RWPE2 (cell line): ENCODE data around the gene MFN1.

Experiments
- ATAC-seq: fragments of 200-7000 bp; cut with Tn5 transposase; 3 replicates; pipeline ENCODE4 v1.9.1; 2021; ENCODE audit warnings: low read depth
- DNase-seq: peaks from one replicate; pipeline ENCODE4 v3.0.0-alpha.2; 2020; ENCODE audit warnings: low spot score
- H3K27ac ChIP-seq: fragments of 450-650 bp; 2 replicates; pipeline ENCODE4 v1.5.1; 2017; ENCODE audit warnings: mild to moderate bottlenecking; ENCODE audit not compliant: poor library complexity, severe bottlenecking
- H3K27me3 ChIP-seq: fragments of 250-450 bp; sonication (Bioruptor Pico); 2 replicates; pipeline ENCODE4 v1.5.1; 2021; ENCODE audit warnings: mild to moderate bottlenecking, moderate library complexity; ENCODE audit not compliant: insufficient read depth, poor library complexity, severe bottlenecking
- H3K36me3 ChIP-seq: fragments of 250-450 bp; sonication (Bioruptor Pico); 2 replicates; pipeline ENCODE4 v1.5.1; 2020; ENCODE audit warnings: low read depth, mild to moderate bottlenecking, moderate library complexity
- H3K4me1 ChIP-seq: fragments of 250-450 bp; sonication (Bioruptor Pico); 2 replicates; pipeline ENCODE4 v1.5.1; 2021; ENCODE audit warnings: mild to moderate bottlenecking, moderate library complexity; ENCODE audit not compliant: insufficient read depth, poor library complexity, severe bottlenecking
- H3K4me3 ChIP-seq: fragments of 250-450 bp; sonication (Bioruptor Pico); 2 replicates; pipeline ENCODE4 v1.5.1; 2021; ENCODE audit warnings: mild to moderate bottlenecking, moderate library complexity; ENCODE audit not compliant: severe bottlenecking
- H3K9me3 ChIP-seq: fragments of 250-450 bp; sonication (Bioruptor Pico); 2 replicates; pipeline ENCODE4 v1.5.1; 2021; ENCODE audit warnings: mild to moderate bottlenecking, moderate library complexity; ENCODE audit not compliant: severe bottlenecking
- TF ChIP-seq, protein P1 (sequence below): fragments of 450-650 bp; IDR thresholded peaks from one replicate; pipeline ENCODE4 v1.5.1; 2017; ENCODE audit warnings: mild to moderate bottlenecking, moderate library complexity; ENCODE audit not compliant: poor library complexity, severe bottlenecking

Gene MFN1

DNA sequence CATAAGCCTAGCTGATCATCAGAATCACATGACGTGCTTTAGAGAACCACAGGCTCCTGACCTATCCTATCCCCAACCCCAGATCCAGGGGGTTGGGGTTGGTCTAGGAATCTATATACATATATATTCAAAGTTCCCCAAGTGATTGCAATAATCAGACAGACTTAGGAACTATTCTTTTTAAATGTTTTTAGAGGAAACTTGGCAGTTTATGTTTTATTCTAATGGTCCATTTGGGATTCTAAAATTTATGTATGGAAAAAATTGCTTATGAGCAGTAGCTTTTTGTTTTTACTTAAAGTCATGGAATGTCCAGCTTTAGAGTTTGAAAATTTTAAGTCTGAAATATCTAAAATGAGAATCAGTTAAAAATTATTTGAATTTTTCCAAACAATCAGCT, 22.1 kb downstream of the MFN1 start:
- TF ChIP-seq, protein P1, sequence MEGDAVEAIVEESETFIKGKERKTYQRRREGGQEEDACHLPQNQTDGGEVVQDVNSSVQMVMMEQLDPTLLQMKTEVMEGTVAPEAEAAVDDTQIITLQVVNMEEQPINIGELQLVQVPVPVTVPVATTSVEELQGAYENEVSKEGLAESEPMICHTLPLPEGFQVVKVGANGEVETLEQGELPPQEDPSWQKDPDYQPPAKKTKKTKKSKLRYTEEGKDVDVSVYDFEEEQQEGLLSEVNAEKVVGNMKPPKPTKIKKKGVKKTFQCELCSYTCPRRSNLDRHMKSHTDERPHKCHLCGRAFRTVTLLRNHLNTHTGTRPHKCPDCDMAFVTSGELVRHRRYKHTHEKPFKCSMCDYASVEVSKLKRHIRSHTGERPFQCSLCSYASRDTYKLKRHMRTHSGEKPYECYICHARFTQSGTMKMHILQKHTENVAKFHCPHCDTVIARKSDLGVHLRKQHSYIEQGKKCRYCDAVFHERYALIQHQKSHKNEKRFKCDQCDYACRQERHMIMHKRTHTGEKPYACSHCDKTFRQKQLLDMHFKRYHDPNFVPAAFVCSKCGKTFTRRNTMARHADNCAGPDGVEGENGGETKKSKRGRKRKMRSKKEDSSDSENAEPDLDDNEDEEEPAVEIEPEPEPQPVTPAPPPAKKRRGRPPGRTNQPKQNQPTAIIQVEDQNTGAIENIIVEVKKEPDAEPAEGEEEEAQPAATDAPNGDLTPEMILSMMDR = no peak
- Histone ChIP-seq H3K4me3 (no peak overlapping the region), H3K27me3 (no peaks in the 10 kb centered on the region), H3K36me3 (peaks cover 67% of the 10 kb centered on the region), H3K27ac (no peak overlapping the region), H3K9me3 (no peaks in the 10 kb centered on the region), H3K4me1 (no peaks in the 10 kb centered on the region)
- no peak for DNase-seq
- ATAC-seq = no peak

DNA sequence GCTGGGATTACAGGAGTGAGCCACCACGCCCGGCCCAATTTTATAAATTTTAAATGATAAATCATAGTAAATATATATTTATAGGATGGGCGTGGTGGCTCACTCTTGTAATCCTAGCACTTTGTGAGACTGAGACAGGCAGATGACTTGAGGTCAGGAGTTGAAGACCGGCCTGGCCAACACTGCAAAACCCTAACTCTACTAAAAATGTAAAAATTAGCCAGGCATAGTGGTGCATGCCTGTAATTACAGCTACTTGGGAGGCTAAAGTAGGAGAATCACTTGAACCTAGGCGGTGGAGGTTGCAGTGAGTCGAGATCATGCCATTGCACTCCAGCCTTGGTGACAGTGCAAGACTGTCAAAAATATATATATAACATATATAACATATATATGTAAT, 26.4 kb downstream of the MFN1 start:
- H3K36me3 ChIP-seq = peaks cover 64% of the 10 kb centered on the region
- no peak for ATAC-seq
- TF ChIP-seq, protein P1 = no peak
- H3K4me1 ChIP-seq = no peaks in the 10 kb centered on the region
- H3K9me3 ChIP-seq = no peaks in the 10 kb centered on the region
- no peak for DNase-seq
- H3K27ac ChIP-seq = no peak overlapping the region
- no peaks in the 10 kb centered on the region for H3K27me3 ChIP-seq
- no peak overlapping the region for H3K4me3 ChIP-seq

DNA sequence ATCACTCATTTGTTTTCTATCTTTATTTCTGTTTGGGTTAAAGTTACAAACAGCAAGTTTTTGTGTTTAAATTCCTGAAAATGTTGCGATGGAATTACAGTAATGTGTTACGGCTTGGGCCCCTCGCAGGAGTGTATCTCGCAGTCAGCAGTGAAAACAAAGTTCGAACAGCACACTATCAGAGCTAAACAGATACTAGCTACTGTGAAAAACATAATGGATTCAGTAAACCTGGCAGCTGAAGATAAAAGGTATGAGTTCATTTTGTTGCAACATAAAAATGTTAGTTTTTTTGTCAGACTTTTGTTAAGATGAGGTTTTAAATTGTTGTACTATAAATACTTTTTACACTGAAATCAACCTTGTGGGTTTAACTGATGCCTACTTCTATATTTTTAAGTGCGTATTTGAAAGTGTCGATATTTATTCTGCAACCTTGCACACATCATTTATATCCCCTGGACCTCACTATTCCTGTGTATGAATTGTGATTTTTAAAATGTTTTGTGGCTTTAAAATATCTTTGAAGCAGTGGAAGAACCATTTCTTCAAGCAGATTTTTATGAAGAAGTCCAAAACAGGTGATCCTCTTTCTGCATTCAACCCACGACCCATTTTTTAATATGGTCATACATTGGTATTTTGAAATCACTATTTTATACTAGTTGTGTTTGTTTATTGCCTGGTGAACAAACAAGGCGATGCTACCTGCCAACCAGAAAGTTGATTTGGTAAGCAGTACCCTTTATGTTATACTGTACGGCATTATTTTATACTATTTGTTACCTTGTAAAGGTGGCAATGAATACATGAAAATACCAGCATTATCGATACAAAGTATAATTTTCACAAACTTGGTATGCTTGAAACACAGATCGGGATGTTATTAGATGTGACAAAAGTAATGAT, 27.8 kb downstream of the MFN1 start:
- H3K9me3 ChIP-seq = no peaks in the 10 kb centered on the region
- TF ChIP-seq, protein P1 = no peak
- H3K36me3 ChIP-seq = peaks cover 67% of the 10 kb centered on the region
- DNase-seq (no peak), ATAC-seq (no peak)
- no peak overlapping the region for H3K27ac ChIP-seq
- H3K4me1 ChIP-seq = no peaks in the 10 kb centered on the region
- no peaks in the 10 kb centered on the region for H3K27me3 ChIP-seq
- no peak overlapping the region for H3K4me3 ChIP-seq

DNA sequence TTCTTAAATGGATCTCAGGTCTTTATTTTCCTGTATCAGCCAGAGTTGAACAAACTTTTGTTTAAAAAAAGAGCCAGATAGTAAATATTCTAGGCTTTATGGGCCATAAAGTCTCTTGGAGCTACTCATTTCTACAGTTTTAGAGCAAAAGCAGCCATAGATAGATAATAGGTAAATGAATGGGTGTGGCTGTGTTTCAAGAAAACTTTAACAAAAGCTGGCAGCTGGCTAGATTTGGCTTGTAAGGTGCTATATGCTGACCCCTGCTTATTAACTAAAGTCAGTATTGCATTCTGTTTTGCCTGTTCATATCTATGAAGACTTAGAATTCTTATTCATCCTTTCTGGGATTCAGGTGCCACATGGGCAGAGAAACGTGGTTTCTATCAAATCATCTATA, 29.0 kb downstream of the MFN1 start:
- ATAC-seq = no peak
- no peak for DNase-seq
- TF ChIP-seq, protein P1 = no peak
- Histone ChIP-seq H3K9me3 (no peaks in the 10 kb centered on the region), H3K4me3 (no peak overlapping the region), H3K27me3 (no peaks in the 10 kb centered on the region), H3K4me1 (no peaks in the 10 kb centered on the region), H3K36me3 (peaks cover 72% of the 10 kb centered on the region), H3K27ac (no peak overlapping the region)

DNA sequence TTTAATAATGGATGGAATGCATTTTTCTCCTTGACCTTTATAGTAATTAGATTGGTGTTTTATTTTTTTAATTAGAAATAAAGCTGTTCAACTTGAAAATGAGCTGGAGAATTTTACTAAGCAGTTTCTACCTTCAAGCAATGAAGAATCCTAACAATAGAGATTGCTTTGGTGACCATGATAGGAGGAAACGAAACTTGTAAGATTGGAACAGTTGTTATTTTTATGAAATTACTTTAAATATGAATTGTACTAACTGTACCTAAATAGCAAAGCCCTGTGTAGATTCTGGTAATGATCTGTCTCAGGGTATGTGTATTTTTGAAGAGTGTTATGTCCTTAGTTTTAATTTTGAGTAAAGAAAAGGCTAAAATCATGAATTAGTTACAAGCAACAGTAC, 44.4 kb downstream of the MFN1 start:
- Histone ChIP-seq H3K27me3 (no peaks in the 10 kb centered on the region), H3K4me1 (no peaks in the 10 kb centered on the region), H3K27ac (no peak overlapping the region), H3K9me3 (no peaks in the 10 kb centered on the region), H3K36me3 (peaks cover 77% of the 10 kb centered on the region), H3K4me3 (no peak overlapping the region)
- ATAC-seq (no peak), DNase-seq (no peak)
- TF ChIP-seq, protein P1 = no peak
